PC-9 (cell line): ENCODE results near the gene DYNC2H1. TPM values are rescaled to one million over a fixed set of nuclear protein-coding genes. Genes with fewer than 3 reads are reported as not detected.

Experiments used
- BruUV-seq: library from RNA; stranded (reverse); fragments of 400-500 nt; replicated peaks from 2 replicates; lab custom pipeline; 2021; lab: Mats Ljungman, UMichigan
- CTCF ChIA-PET: fragments of 300-600 bp; sonication (Branson Sonifier 250); formaldehyde crosslinking; loops from one replicate; lab custom pipeline; 2022; ENCODE audit warnings: antibody characterized with exemption; lab: Charles Lee
- POLR2A ChIA-PET: fragments of 300-600 bp; sonication (Branson Sonifier 250); formaldehyde crosslinking; loops from one replicate; lab custom pipeline; 2022; ENCODE audit warnings: antibody characterized with exemption; ENCODE audit not compliant: unreplicated experiment; lab: Charles Lee
- DNase-seq, 2 experiments: peaks; one replicate each; pipeline versions ENCODE4 v3.0.0 to v3.0.0-alpha.2; 2015 to 2022; ENCODE audit warnings: mixed read lengths in 1 of 2
- H2AFZ ChIP-seq: fragments of 200-600 bp; sonication (generic); 2 replicates; pipeline ENCODE4 v1.8.1; 2017; ENCODE audit warnings: antibody characterized with exemption
- H3F3A ChIP-seq: fragments of 200-600 bp; sonication (generic); 2 replicates; pipeline ENCODE4 v1.8.1; 2017; ENCODE audit warnings: antibody characterized with exemption, mild to moderate bottlenecking, low read depth; ENCODE audit not compliant: insufficient read depth
- H3K27ac ChIP-seq: fragments of 200-600 bp; sonication (generic); 2 replicates; pipeline ENCODE4 v1.6.1; 2016; ENCODE audit warnings: mixed run types
- H3K27me3 ChIP-seq: fragments of 200-600 bp; sonication (generic); 2 replicates; pipeline ENCODE4 v1.6.1; 2016; ENCODE audit warnings: low read depth, mixed run types; ENCODE audit not compliant: insufficient read depth
- H3K36me3 ChIP-seq: fragments of 200-600 bp; sonication (generic); 2 replicates; pipeline ENCODE4 v1.6.1; 2016; ENCODE audit warnings: low read depth, mixed run types
- H3K4me1 ChIP-seq: fragments of 200-600 bp; sonication (generic); replicated peaks from 2 replicates; pipeline ENCODE4 v1.6.1; 2016; ENCODE audit warnings: mixed run types; ENCODE audit not compliant: insufficient read depth
- H3K4me2 ChIP-seq: fragments of 200-600 bp; sonication (generic); 2 replicates; pipeline ENCODE4 v1.6.1; 2017; ENCODE audit warnings: mixed run types
- H3K4me3 ChIP-seq: fragments of 200-600 bp; sonication (generic); 2 replicates; pipeline ENCODE4 v1.6.1; 2016; ENCODE audit warnings: mixed run types
- H3K79me2 ChIP-seq: fragments of 200-600 bp; sonication (generic); 2 replicates; pipeline ENCODE4 v1.6.1; 2017; ENCODE audit warnings: low read depth, mixed run types
- H3K9me2 ChIP-seq: fragments of 200-600 bp; sonication (generic); 2 replicates; pipeline ENCODE4 v1.8.1; 2017; ENCODE audit warnings: mild to moderate bottlenecking; ENCODE audit not compliant: insufficient read depth
- H3K9me3 ChIP-seq: fragments of 200-600 bp; sonication (generic); 2 replicates; pipeline ENCODE4 v1.8.1; 2016; ENCODE audit warnings: low read depth; ENCODE audit not compliant: insufficient read depth
- H4K20me1 ChIP-seq: fragments of 200-600 bp; sonication (generic); 2 replicates; pipeline ENCODE4 v1.8.1; 2017; ENCODE audit not compliant: insufficient read depth
- CTCF ChIP-seq: fragments of 200-600 bp; sonication (generic); conservative IDR thresholded peaks from 2 replicates; pipeline ENCODE4 v1.6.1; 2017; ENCODE audit warnings: mixed run types, antibody characterized with exemption, mild to moderate bottlenecking, moderate library complexity
- EZH2 ChIP-seq: fragments of 200-600 bp; sonication (generic); IDR thresholded peaks from 2 replicates; pipeline ENCODE4 v1.8.0; 2017; ENCODE audit warnings: antibody characterized with exemption, low read depth
- intact Hi-C: fragments of 100-400 bp; cut with micrococcal nuclease; formaldehyde crosslinking; loops from one replicate; pipeline ENCODE4 v1.10.0; 2022; ENCODE audit not compliant: unreplicated experiment
- total RNA-seq: library from RNA; stranded (reverse); gene quantifications from 2 replicates; pipeline ENCODE4 v1.2.3, GENCODE V29; 2021

DYNC2H1 gene
- total RNA-seq, 1 experiment from 2014 or later = 12.2 TPM

GRCh38 chr11:103484545-103484944 lies 375.3 kb downstream of the DYNC2H1 start:
- Histone ChIP-seq H3F3A (no peaks in the 10 kb centered on the region), H3K27ac (no peak overlapping the region), H4K20me1 (no peaks in the 10 kb centered on the region), H3K4me1 (no peaks in the 10 kb centered on the region), H3K27me3 (no peaks in the 10 kb centered on the region), H2AFZ (no peak overlapping the region; the same call in 1 of the 2 replicates), H3K4me2 (no peak overlapping the region), H3K36me3 (no peaks in the 10 kb centered on the region), H3K9me3 (0 out of 2 replicates have a peak, but pooled peaks cover 5% of the 10 kb centered on the region), H3K9me2 (no peaks in the 10 kb centered on the region), H3K79me2 (no peaks in the 10 kb centered on the region), H3K4me3 (no peak overlapping the region)
- POLR2A ChIA-PET = no interaction called here
- CTCF ChIA-PET = no interaction called here
- no peak for DNase-seq
- intact Hi-C loops = no loop called here
- TF ChIP-seq CTCF = no peak
- TF ChIP-seq EZH2 = no peak
- no TSS peak for BruUV-seq

GRCh38 chr11:103486604-103487003 lies 377.4 kb downstream of the DYNC2H1 start:
- no peaks in the 10 kb centered on the region for H3K27me3 ChIP-seq
- no peak for DNase-seq
- H3K4me3 ChIP-seq = no peak overlapping the region
- H3K9me3 ChIP-seq = 0 out of 2 replicates have a peak, but pooled peaks cover 5% of the 10 kb centered on the region
- no peak overlapping the region for H3K4me2 ChIP-seq
- no TSS peak for BruUV-seq
- H3F3A ChIP-seq = no peaks in the 10 kb centered on the region
- no peaks in the 10 kb centered on the region for H4K20me1 ChIP-seq
- H3K79me2 ChIP-seq = no peaks in the 10 kb centered on the region
- no peaks in the 10 kb centered on the region for H3K9me2 ChIP-seq
- intact Hi-C loops = no loop called here
- H3K36me3 ChIP-seq = no peaks in the 10 kb centered on the region
- no peak overlapping the region for H3K27ac ChIP-seq
- POLR2A ChIA-PET = no interaction called here
- H2AFZ ChIP-seq = no peak overlapping the region
- no peak for TF ChIP-seq CTCF
- no peak for TF ChIP-seq EZH2
- H3K4me1 ChIP-seq = no peaks in the 10 kb centered on the region
- CTCF ChIA-PET = interaction anchor here (0.5 kb wide), 1 partner anchor 217 kb away, joined by 3 read pairs; no protein-coding TSS in a partner anchor

GRCh38 chr11:103487113-103487512 lies 377.9 kb downstream of the DYNC2H1 start:
- H3K27me3 ChIP-seq = no peaks in the 10 kb centered on the region
- H4K20me1 ChIP-seq = no peaks in the 10 kb centered on the region
- 0 out of 2 replicates have a peak, but pooled peaks cover 5% of the 10 kb centered on the region for H3K9me3 ChIP-seq
- no peak overlapping the region for H3K4me3 ChIP-seq
- no peaks in the 10 kb centered on the region for H3K36me3 ChIP-seq
- no peak overlapping the region for H3K4me2 ChIP-seq
- H3K9me2 ChIP-seq = no peaks in the 10 kb centered on the region
- H3K4me1 ChIP-seq = no peaks in the 10 kb centered on the region
- H2AFZ ChIP-seq = no peak overlapping the region
- no peaks in the 10 kb centered on the region for H3K79me2 ChIP-seq
- intact Hi-C loops = no loop called here
- no peak for DNase-seq
- ChIA-PET CTCF (no interaction called here), POLR2A (no interaction called here)
- BruUV-seq = no TSS peak
- TF ChIP-seq EZH2 (no peak), CTCF (no peak)
- no peak overlapping the region for H3K27ac ChIP-seq
- H3F3A ChIP-seq = no peaks in the 10 kb centered on the region
